ENCODE results near the gene METTL16. TPM values are rescaled to one million over a fixed set of nuclear protein-coding genes. Genes with fewer than 3 reads are reported as not detected.

METTL16 gene
- total and polyA plus RNA-seq, 2 of the 8 experiments (the other 6 are each of a cell fraction or from before 2014, with no cell fraction given): 22.8 to 59.4 TPM

- Histone ChIP-seq H2BK15ac (ENCODE audit: low read length) (no peak overlapping the region), H3K79me1 (ENCODE audit: low read depth, low read length) (peaks cover 20% of the 10 kb centered on the region; the same call in 1 of the 2 replicates), H2AK5ac (ENCODE audit: low read depth, low read length) (peak overlapping the region; percentile 70; the same call in 1 of the 2 replicates), H2BK5ac (ENCODE audit: low read depth, low read length) (no peak overlapping the region), H3K4me3 (ENCODE audit: extremely low read depth in 1 of 4, insufficient read depth in 2 of 4, low read depth in 3 of 4, low read length in 4 of 4) (peak overlapping the region; percentile 51 to 85 (median 61); a peak in 7 of 8 replicates), H2AFZ (ENCODE audit: low read length) (no peak overlapping the region), H3K27me3 (replicated peaks in 1 of 4; ENCODE audit: control insufficient read depth in 3 of 4, extremely low read depth in 1 of 4, insufficient read depth in 3 of 4, low read length in 3 of 4) (no peaks in the 10 kb centered on the region), H3K27ac (ENCODE audit: low read depth, low read length) (no peak overlapping the region), H3K79me2 (ENCODE audit: control insufficient read depth in 1 of 2, insufficient read depth in 2 of 2, low read length in 2 of 2) (peaks cover 0 to 37% of the 10 kb centered on the region in 2 experiments; a peak in 2 of 4 replicates), H4K5ac (ENCODE audit: insufficient read length, low read depth, low read length) (no peak overlapping the region), H2BK120ac (replicated peaks; ENCODE audit: low read depth, low read length) (no peak overlapping the region), H3K36me3 (ENCODE audit: control insufficient read depth in 2 of 4, insufficient read depth in 4 of 4, low read length in 3 of 4) (peaks cover 0 to 8% (median 5%) of the 10 kb centered on the region in 4 experiments; a peak in 3 of 8 replicates), H3K4me1 (replicated peaks in 1 of 4; ENCODE audit: control insufficient read depth in 3 of 4, insufficient read depth in 4 of 4, low read length in 3 of 4) (peaks cover 12 to 30% (median 16%) of the 10 kb centered on the region in 4 experiments), H4K91ac (replicated peaks; ENCODE audit: insufficient read length, low read length) (no peak overlapping the region), H3K14ac (ENCODE audit: insufficient read length) (no peak overlapping the region), H3K4ac (replicated peaks; ENCODE audit: insufficient read length, low read depth, low read length) (no peak overlapping the region), H3K9ac (replicated peaks in 1 of 4; ENCODE audit: extremely low read depth in 1 of 4, low read depth in 3 of 4, low read length in 3 of 4) (no peak overlapping the region; a peak in 2 of 7 replicates), H3K18ac (ENCODE audit: extremely low read depth, low read length) (no peak overlapping the region), H2BK12ac (ENCODE audit: low read depth, low read length) (no peak overlapping the region), H4K8ac (ENCODE audit: extremely low read depth, insufficient read depth, low read length) (no peak overlapping the region), H3K9me3 (ENCODE audit: insufficient read depth in 2 of 2, low read depth in 1 of 2, low read length in 1 of 2) (no peaks in the 10 kb centered on the region), H3K23ac (ENCODE audit: insufficient read length) (no peak overlapping the region), H4K20me1 (replicated peaks in 1 of 2; ENCODE audit: control insufficient read depth in 1 of 2, insufficient read depth in 2 of 2, low read length in 2 of 2) (peaks cover 16 to 21% of the 10 kb centered on the region in 2 experiments), H3K56ac (replicated peaks; ENCODE audit: insufficient read length, low read depth, low read length) (no peak overlapping the region), H2BK20ac (ENCODE audit: low read length) (no peak overlapping the region), H3K4me2 (ENCODE audit: insufficient read depth in 1 of 2, low read depth in 2 of 2, low read length in 2 of 2) (peak overlapping the region; percentile 81 to 99), H3K23me2 (ENCODE audit: low read depth, low read length) (peaks cover 14% of the 10 kb centered on the region)
- WGBS, 2 experiments (ENCODE audit: extremely low coverage in 1 of 2, insufficient coverage in 1 of 2, insufficient read length in 1 of 2, insufficient replicate concordance in 2 of 2, low coverage in 1 of 2, low lambda C conversion rate in 2 of 2, missing lambda C conversion rate in 1 of 2): 92% methylated on average over 18 of the region's 18 CpGs; no CpG with 5 or more reads in 1 of the 2 experiments
- ChIA-PET CTCF (ENCODE audit: partially characterized antibody) (interaction anchor here (0.6 to 3.7 kb wide), 10 partner anchors 9 to 401 kb away, joined by 3 to 48 read pairs (median 4); no protein-coding TSS in a partner anchor), POLR2A (ENCODE audit: partially characterized antibody) (interaction anchor here (0.6 to 15.4 kb wide), 9 partner anchors 9 to 385 kb away, joined by 3 to 193 read pairs (median 6); partner anchors contain the start of genes MNT and TSR1)
- TF ChIP-seq GABPA (IDR thresholded peaks at IDR 0.05; ENCODE audit: borderline replicate concordance, insufficient read depth, low read length) (no peak), MAFK (IDR thresholded peaks at IDR 0.05; ENCODE audit: low read depth, low read length) (no peak)
- DNase-seq (ENCODE audit: low read depth in 1 of 2, low spot score in 2 of 2) (no peak), FAIRE-seq (no peak)
These were observed 120.0 kb downstream of the METTL16 start for GRCh38 chr17:2391597-2392251.
